Esophagus muscularis mucosa (tissue), 4 donors: ENCODE data around the gene PLCH2. TPM values are rescaled to one million over a fixed set of nuclear protein-coding genes. Genes with fewer than 3 reads are reported as not detected.

Experiments used
- DNase-seq: peaks from one replicate; pipeline ENCODE4 v3.0.0-alpha.2; 2017; ENCODE audit errors: extremely low spot score
- H3K27ac ChIP-seq, 4 donors: fragments of 200-600 bp; sonication (generic); replicated peaks in 1 of 4; 1 replicate in 3 of 4; 2 replicates in 1 of 4; pipeline ENCODE4 v1.5.1; 2016 to 2019; ENCODE audit warnings: mild to moderate bottlenecking in 1 of 4
- H3K27me3 ChIP-seq, 4 donors: fragments of 200-600 bp; sonication (generic); one replicate each; pipeline versions ENCODE4 v1.5.1 to v1.6.0; 2016 to 2019
- H3K36me3 ChIP-seq, 4 donors: fragments of 200-600 bp; sonication (generic); one replicate each; pipeline ENCODE4 v1.5.1; 2016 to 2019
- H3K4me1 ChIP-seq, 4 donors: fragments of 200-600 bp; sonication (generic); one replicate each; pipeline ENCODE4 v1.5.1; 2016 to 2019
- H3K4me3 ChIP-seq, 4 donors: fragments of 200-600 bp; sonication (generic); 1 replicate in 2 of 4; 2 replicates in 2 of 4; pipeline ENCODE4 v1.5.1; 2016 to 2019; ENCODE audit warnings: mild to moderate bottlenecking in 4 of 4, moderate library complexity in 1 of 4
- H3K9me3 ChIP-seq, 4 donors: fragments of 200-600 bp; sonication (generic); 1 replicate in 3 of 4; 2 replicates in 1 of 4; pipeline ENCODE4 v1.5.1; 2016 to 2019
- CTCF ChIP-seq, 3 experiments: fragments of 200-600 bp in 2 of 3; fragments of 450-650 bp in 1 of 3; sonication (generic) in 2 of 3; IDR thresholded peaks; one replicate each; pipeline ENCODE4 v1.5.1; 2017 to 2019; ENCODE audit warnings: antibody characterized with exemption in 3 of 3, mild to moderate bottlenecking in 2 of 3, moderate library complexity in 1 of 3
- EP300 ChIP-seq: sonication (generic); formaldehyde crosslinking; IDR thresholded peaks from one replicate; pipeline ENCODE4 v1.6.1; 2017; ENCODE audit warnings: antibody characterized with exemption
- POLR2A ChIP-seq: fragments of 450-650 bp; IDR thresholded peaks from one replicate; pipeline ENCODE4 v1.6.1; 2017; ENCODE audit warnings: antibody characterized with exemption, moderate library complexity, mild to moderate bottlenecking, low read depth
- POLR2AphosphoS5 ChIP-seq, 2 donors: sonication (generic); formaldehyde crosslinking; IDR thresholded peaks; one replicate each; pipeline ENCODE4 v1.6.1; 2017; ENCODE audit warnings: antibody characterized with exemption in 2 of 2
- WGBS: methylation state at CpG from one replicate; pipeline ENCODE4 v1.1.5; 2018; 5-methylcytosine and 5-hydroxymethylcytosine counted together
- intact Hi-C: fragments of 100-400 bp; cut with DNase I; formaldehyde crosslinking; loops from one replicate; pipeline ENCODE4 v1.15.1; 2023
- total RNA-seq, 4 donors: library from RNA; depleted of rRNA; stranded (reverse); fragments of >200 nt; gene quantifications; one replicate each; pipeline versions ENCODE4 v1.1.0 to v1.2.1, GENCODE V29; 2016

Gene PLCH2
- total RNA-seq, 4 donors from 2014 or later = 0.06 to 0.42 (median 0.26) TPM

GRCh38 chr1:2501820-2502119 is 25.7 kb downstream of the PLCH2 start:
- TF ChIP-seq POLR2AphosphoS5 (IDR thresholded peaks at IDR 0.05) (no peak), POLR2A (no peak), CTCF (IDR thresholded peaks at IDR 0.05) (no peak), EP300 (no peak)
- Histone ChIP-seq H3K27me3 (peaks cover 0 to 91% (median 29%) of the 10 kb centered on the region in 4 donors), H3K4me1 (peaks cover 3 to 28% (median 25%) of the 10 kb centered on the region in 4 donors), H3K27ac (no peak overlapping the region), H3K9me3 (no peaks in the 10 kb centered on the region), H3K4me3 (no peak overlapping the region), H3K36me3 (no peaks in the 10 kb centered on the region)
- 60% methylated on average over 7 of the region's 7 CpGs for WGBS
- no peak for DNase-seq
- intact Hi-C loops = no loop called here

- intact Hi-C loops = no loop called here
- Histone ChIP-seq H3K36me3 (peaks cover 0 to 3% (median 0%) of the 10 kb centered on the region in 4 donors), H3K4me3 (no peak overlapping the region), H3K27ac (no peak overlapping the region), H3K9me3 (no peaks in the 10 kb centered on the region), H3K4me1 (peaks cover 3 to 32% (median 29%) of the 10 kb centered on the region in 4 donors), H3K27me3 (peaks cover 0 to 86% (median 29%) of the 10 kb centered on the region in 4 donors)
- DNase-seq = no peak
- WGBS = 87% methylated on average over 23 of the region's 34 CpGs
- TF ChIP-seq EP300 (no peak), POLR2AphosphoS5 (IDR thresholded peaks at IDR 0.05) (no peak), POLR2A (no peak), CTCF (IDR thresholded peaks at IDR 0.05) (no peak)
Observed at GRCh38 chr1:2502210-2502609, 26.1 kb downstream of the PLCH2 start.

- Histone ChIP-seq H3K27ac (no peak overlapping the region), H3K9me3 (no peaks in the 10 kb centered on the region), H3K27me3 (peaks cover 0 to 82% (median 29%) of the 10 kb centered on the region in 4 donors), H3K4me3 (no peak overlapping the region), H3K4me1 (peaks cover 3 to 35% (median 30%) of the 10 kb centered on the region in 4 donors), H3K36me3 (peaks cover under 1 to 10% (median 7%) of the 10 kb centered on the region in 4 donors)
- TF ChIP-seq POLR2A (no peak), CTCF (IDR thresholded peaks at IDR 0.05) (no peak), EP300 (no peak), POLR2AphosphoS5 (IDR thresholded peaks at IDR 0.05) (no peak)
- intact Hi-C loops = no loop called here
- WGBS = 72% methylated on average over 14 of the region's 36 CpGs
- no peak for DNase-seq
Observed at GRCh38 chr1:2502661-2503553, 26.8 kb downstream of the PLCH2 start.

GRCh38 chr1:2503554-2504224 is 27.6 kb downstream of the PLCH2 start:
- 43% methylated on average over 28 of the region's 42 CpGs for WGBS
- Histone ChIP-seq H3K4me3 (no peak overlapping the region), H3K27me3 (peaks cover 0 to 74% (median 29%) of the 10 kb centered on the region in 4 donors), H3K36me3 (peaks cover 8 to 18% (median 14%) of the 10 kb centered on the region in 4 donors), H3K4me1 (peaks cover 3 to 35% (median 30%) of the 10 kb centered on the region in 4 donors), H3K27ac (no peak overlapping the region), H3K9me3 (no peaks in the 10 kb centered on the region)
- intact Hi-C loops = no loop called here
- DNase-seq = no peak
- no peak for TF ChIP-seq CTCF (IDR thresholded peaks at IDR 0.05)
- TF ChIP-seq EP300 = no peak
- TF ChIP-seq POLR2AphosphoS5 (IDR thresholded peaks at IDR 0.05) = no peak
- TF ChIP-seq POLR2A = no peak
